ENCODE data around the gene PTPN3. TPM values are rescaled to one million over a fixed set of nuclear protein-coding genes. Genes with fewer than 3 reads are reported as not detected.

PTPN3 gene
- total RNA-seq, 2 donors from 2014 or later: 13.2 to 19.5 TPM

DNA sequence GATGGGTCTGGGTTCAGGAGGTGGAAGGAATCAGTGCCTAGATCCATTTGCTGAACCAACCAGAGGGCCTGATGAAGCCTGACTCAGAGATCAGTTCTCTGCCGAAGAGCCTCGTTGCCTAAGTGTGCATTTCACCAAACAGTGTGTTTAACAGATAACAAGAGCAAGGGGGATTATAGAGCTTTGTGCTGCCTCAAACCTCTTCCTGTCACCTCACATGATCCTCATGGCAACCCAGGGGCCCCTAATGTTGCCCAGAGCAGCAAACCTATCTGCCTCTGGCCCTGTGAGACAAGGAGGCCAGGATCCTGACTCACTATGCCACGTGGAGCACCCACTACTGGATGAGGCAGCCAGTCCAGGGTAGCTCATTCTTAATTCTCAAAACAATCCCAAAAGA lies 110.9 kb downstream of the PTPN3 start:
- no peak overlapping the region for H3K27ac ChIP-seq
- DNase-seq: no peak
- TF ChIP-seq CTCF (IDR thresholded peaks at IDR 0.05): no peak
- no peak for TF ChIP-seq POLR2A (IDR thresholded peaks at IDR 0.05)
- no peaks in the 10 kb centered on the region for H3K27me3 ChIP-seq
- intact Hi-C loops (cut with DNase I): no loop called here
- peaks cover 0 to 28% of the 10 kb centered on the region in 2 donors for H3K36me3 ChIP-seq (replicated peaks in 1 of 2; ENCODE audit: insufficient read depth in 1 of 2, low read depth in 2 of 2)
- H3K4me1 ChIP-seq: peaks cover 7% of the 10 kb centered on the region
- ATAC-seq: no peak
- no peaks in the 10 kb centered on the region for H3K9me3 ChIP-seq
- WGBS, 2 donors: 80 to 82% methylated on average over 1 to 3 of the region's 3 CpGs
- H3K4me3 ChIP-seq: no peak overlapping the region

GRCh38 chr9:109385499-109385898 lies 112.6 kb downstream of the PTPN3 start:
- Histone ChIP-seq H3K27me3 (no peaks in the 10 kb centered on the region), H3K36me3 (replicated peaks in 1 of 2; ENCODE audit: insufficient read depth in 1 of 2, low read depth in 2 of 2) (peaks cover 0 to 34% of the 10 kb centered on the region in 2 donors), H3K4me3 (no peak overlapping the region), H3K9me3 (no peaks in the 10 kb centered on the region), H3K27ac (no peak overlapping the region), H3K4me1 (peaks cover 7% of the 10 kb centered on the region)
- no peak for TF ChIP-seq POLR2A (IDR thresholded peaks at IDR 0.05)
- no peak for TF ChIP-seq CTCF (IDR thresholded peaks at IDR 0.05)
- ATAC-seq: no peak
- intact Hi-C loops (cut with DNase I): no loop called here
- no peak for DNase-seq
- whole genome bisulfite sequencing, 2 donors: 67 to 84% methylated on average over 3 of the region's 3 CpGs

DNA sequence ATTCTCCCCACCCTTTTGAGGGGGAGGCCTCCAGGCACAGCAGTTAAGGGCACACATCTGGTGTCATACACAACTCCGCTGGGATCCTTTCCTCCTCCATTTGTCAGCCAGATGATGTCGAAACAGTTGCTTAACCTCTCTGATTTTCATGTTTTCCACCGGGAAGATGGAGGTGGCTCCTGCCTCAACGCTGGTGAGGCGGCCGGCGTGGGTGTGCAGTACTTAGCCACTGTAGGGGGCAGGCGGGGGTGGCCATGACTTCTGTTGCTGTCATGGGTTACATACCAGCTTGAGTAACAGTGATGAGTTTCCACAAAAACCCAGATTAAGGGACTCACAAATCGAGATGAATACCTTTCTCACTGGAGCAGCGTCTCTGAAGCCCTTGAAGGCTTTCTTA lies 114.2 kb downstream of the PTPN3 start:
- intact Hi-C loops (cut with DNase I): no loop called here
- 91 to 100% methylated on average over 3 to 10 of the region's 10 CpGs for WGBS, 2 donors
- Histone ChIP-seq H3K36me3 (replicated peaks in 1 of 2; ENCODE audit: insufficient read depth in 1 of 2, low read depth in 2 of 2) (peaks cover 0 to 34% of the 10 kb centered on the region in 2 donors), H3K9me3 (no peaks in the 10 kb centered on the region), H3K4me1 (peaks cover 7% of the 10 kb centered on the region), H3K27ac (no peak overlapping the region), H3K4me3 (no peak overlapping the region), H3K27me3 (no peaks in the 10 kb centered on the region)
- DNase-seq (no peak), ATAC-seq (no peak)
- TF ChIP-seq CTCF (IDR thresholded peaks at IDR 0.05) (no peak), POLR2A (IDR thresholded peaks at IDR 0.05) (no peak)

- no peak for ATAC-seq
- Histone ChIP-seq H3K4me1 (peaks cover 6% of the 10 kb centered on the region), H3K9me3 (no peaks in the 10 kb centered on the region), H3K27ac (no peak overlapping the region), H3K36me3 (replicated peaks in 1 of 2; ENCODE audit: insufficient read depth in 1 of 2, low read depth in 2 of 2) (peaks cover 0 to 31% of the 10 kb centered on the region in 2 donors), H3K4me3 (no peak overlapping the region), H3K27me3 (no peaks in the 10 kb centered on the region)
- intact Hi-C loops (cut with DNase I): no loop called here
- TF ChIP-seq CTCF (IDR thresholded peaks at IDR 0.05): no peak
- TF ChIP-seq POLR2A (IDR thresholded peaks at IDR 0.05): no peak
- WGBS, 2 donors: 86 to 94% methylated on average over 7 to 12 of the region's 15 CpGs
- no peak for DNase-seq
These were observed 114.8 kb downstream of the PTPN3 start for GRCh38 chr9:109383356-109383755.

DNA sequence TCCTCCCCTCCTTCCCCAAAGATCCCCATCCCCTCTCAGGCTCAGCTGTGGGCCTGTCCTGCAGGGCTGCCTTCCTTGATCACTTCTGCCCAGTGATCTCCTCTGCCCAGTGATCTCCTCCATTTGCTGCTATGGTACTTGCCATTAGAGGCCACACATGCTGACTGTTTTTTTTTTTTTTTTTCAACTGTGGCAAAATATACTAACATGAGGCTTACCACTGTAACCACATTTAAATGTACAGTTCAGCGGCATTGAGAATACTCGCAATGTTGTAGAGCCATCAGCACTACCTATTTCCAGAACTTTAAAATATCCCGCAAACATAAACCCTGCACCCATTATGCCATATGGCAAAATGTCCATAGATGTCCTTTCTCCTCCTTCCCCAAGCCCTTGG lies 115.5 kb downstream of the PTPN3 start:
- DNase-seq: no peak

More for the DNA sequence above, 115.5 kb downstream of the PTPN3 start:
- intact Hi-C loops (cut with DNase I): no loop called here
- H3K27ac ChIP-seq: no peak overlapping the region
- H3K4me1 ChIP-seq: no peaks in the 10 kb centered on the region
- H3K27me3 ChIP-seq: no peaks in the 10 kb centered on the region
- TF ChIP-seq CTCF (IDR thresholded peaks at IDR 0.05) (no peak), POLR2A (IDR thresholded peaks at IDR 0.05) (no peak)
- 92 to 96% methylated on average over 3 of the region's 3 CpGs for WGBS, 2 donors
- no peak for ATAC-seq
- H3K4me3 ChIP-seq: no peak overlapping the region
- H3K36me3 ChIP-seq (replicated peaks in 1 of 2; ENCODE audit: insufficient read depth in 1 of 2, low read depth in 2 of 2): peaks cover 0 to 31% of the 10 kb centered on the region in 2 donors
- no peaks in the 10 kb centered on the region for H3K9me3 ChIP-seq
